ENCODE measurements around the gene CELSR1. TPM values are rescaled to one million over a fixed set of nuclear protein-coding genes. Genes with fewer than 3 reads are reported as not detected.

The CELSR1 gene
- total RNA-seq, 2 experiments from 2014 or later: 1.0 to 1.1 TPM

- ChIA-PET POLR2A (no interaction called here), CTCF (no interaction called here)
- Histone ChIP-seq H3K9me3 (ENCODE audit: control insufficient read depth in 1 of 2, insufficient read depth in 1 of 2, low read length in 2 of 2) (no peaks in the 10 kb centered on the region), H3K4me1 (ENCODE audit: insufficient read depth, low read length) (no peaks in the 10 kb centered on the region), H3K4me3 (ENCODE audit: low read length) (no peak overlapping the region), H3K27ac (ENCODE audit: low read depth in 1 of 2, low read length in 2 of 2) (no peak overlapping the region), H3K36me3 (ENCODE audit: insufficient read depth, low read length) (no peaks in the 10 kb centered on the region), H3K27me3 (ENCODE audit: control insufficient read depth in 1 of 2, insufficient read depth in 2 of 2, low read length in 2 of 2) (no peaks in the 10 kb centered on the region)
- Mint-ChIP-seq H3K9me3 (no peaks in the 10 kb centered on the region), H3K27ac (no peak overlapping the region), H3K27me3 (peaks cover 8% of the 10 kb centered on the region), H3K4me3 (no peak overlapping the region), H3K4me1 (ENCODE audit: low read depth) (no peaks in the 10 kb centered on the region), H3K36me3 (ENCODE audit: low read depth) (no peaks in the 10 kb centered on the region)
- intact Hi-C loops (cut with DNase I, micrococcal nuclease): no loop called here
- ATAC-seq (ENCODE audit: poor library complexity) (no peak), DNase-seq (no peak)
- TF ChIP-seq CTCF (IDR thresholded peaks at IDR 0.05): no peak
These were observed 82.0 kb downstream of the CELSR1 start for GRCh38 chr22:46455446-46455845.

GRCh38 chr22:46454504-46455269 is 82.7 kb downstream of the CELSR1 start:
- intact Hi-C loops (cut with DNase I, micrococcal nuclease): no loop called here
- TF ChIP-seq CTCF (IDR thresholded peaks at IDR 0.05): no peak

GRCh38 chr22:46453829-46454503 is 83.5 kb downstream of the CELSR1 start:
- ATAC-seq (ENCODE audit: poor library complexity): no peak
- ChIA-PET POLR2A (no interaction called here), CTCF (no interaction called here)
- H3K4me3 Mint-ChIP-seq: no peak overlapping the region
- H3K27me3 Mint-ChIP-seq: peaks cover 8% of the 10 kb centered on the region
- Histone ChIP-seq H3K27ac (ENCODE audit: low read depth in 1 of 2, low read length in 2 of 2) (no peak overlapping the region), H3K36me3 (ENCODE audit: insufficient read depth, low read length) (no peaks in the 10 kb centered on the region), H3K27me3 (ENCODE audit: control insufficient read depth in 1 of 2, insufficient read depth in 2 of 2, low read length in 2 of 2) (no peaks in the 10 kb centered on the region), H3K4me3 (ENCODE audit: low read length) (no peak overlapping the region), H3K9me3 (ENCODE audit: control insufficient read depth in 1 of 2, insufficient read depth in 1 of 2, low read length in 2 of 2) (peaks cover 0 to 5% of the 10 kb centered on the region in 2 experiments), H3K4me1 (ENCODE audit: insufficient read depth, low read length) (no peaks in the 10 kb centered on the region)
- intact Hi-C loops (cut with DNase I, micrococcal nuclease): no loop called here
- no peak for DNase-seq
- no peaks in the 10 kb centered on the region for H3K36me3 Mint-ChIP-seq (ENCODE audit: low read depth)
- H3K27ac Mint-ChIP-seq: no peak overlapping the region
- H3K4me1 Mint-ChIP-seq (ENCODE audit: low read depth): no peaks in the 10 kb centered on the region
- H3K9me3 Mint-ChIP-seq: no peaks in the 10 kb centered on the region
- no peak for TF ChIP-seq CTCF (IDR thresholded peaks at IDR 0.05)

More at GRCh38 chr22:46454504-46455269, 82.7 kb downstream of the CELSR1 start:
- H3K9me3 ChIP-seq (ENCODE audit: control insufficient read depth in 1 of 2, insufficient read depth in 1 of 2, low read length in 2 of 2): peaks cover 0 to 2% of the 10 kb centered on the region in 2 experiments
- no peaks in the 10 kb centered on the region for H3K36me3 ChIP-seq (ENCODE audit: insufficient read depth, low read length)
- no peak overlapping the region for H3K4me3 ChIP-seq (ENCODE audit: low read length)
- CTCF ChIA-PET: no interaction called here
- Mint-ChIP-seq H3K9me3 (no peaks in the 10 kb centered on the region), H3K27me3 (peaks cover 8% of the 10 kb centered on the region), H3K4me1 (ENCODE audit: low read depth) (no peaks in the 10 kb centered on the region), H3K4me3 (no peak overlapping the region), H3K27ac (no peak overlapping the region), H3K36me3 (ENCODE audit: low read depth) (no peaks in the 10 kb centered on the region)
- H3K27me3 ChIP-seq (ENCODE audit: control insufficient read depth in 1 of 2, insufficient read depth in 2 of 2, low read length in 2 of 2): no peaks in the 10 kb centered on the region
- no peaks in the 10 kb centered on the region for H3K4me1 ChIP-seq (ENCODE audit: insufficient read depth, low read length)
- H3K27ac ChIP-seq (ENCODE audit: low read depth in 1 of 2, low read length in 2 of 2): no peak overlapping the region
- POLR2A ChIA-PET: no interaction called here
- ATAC-seq (ENCODE audit: poor library complexity) (no peak), DNase-seq (no peak)

Measured in CD4-positive, alpha-beta T cell (primary cell).